NCI-H748 treated with DMSO at 0.1 percent for 48 hours (cell line): ENCODE data around the gene ABR.
"Not testable (repeated sequence)": the region's sequence is repeated elsewhere in the genome, so short reads cannot be mapped to it uniquely, and the experiment has no call there.

Experiments used
- DNase-seq: peaks from one replicate; lab custom pipeline; 2025; lab: John Stamatoyannopoulos, UW

The ABR gene

DNA sequence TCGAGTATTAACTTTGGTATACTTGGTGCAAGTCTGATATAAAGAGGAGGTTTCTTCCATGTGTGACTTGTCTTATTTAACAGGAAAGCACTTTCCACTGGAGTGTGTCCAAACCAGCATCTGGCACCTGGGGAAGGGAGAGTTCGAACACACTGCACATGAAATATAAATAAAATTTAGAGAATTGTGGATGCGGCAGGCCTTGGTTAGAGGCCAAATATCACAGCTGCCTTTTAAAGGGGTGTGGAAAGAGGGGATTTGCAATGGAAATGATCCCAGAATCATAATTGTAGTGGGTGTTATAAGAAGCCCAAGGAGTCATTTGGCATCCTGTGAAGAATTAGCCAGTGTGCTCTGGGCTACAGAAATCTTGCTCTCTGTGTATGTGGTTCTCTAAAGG lies 195.9 kb downstream of the ABR start:
- no peak for DNase-seq

DNA sequence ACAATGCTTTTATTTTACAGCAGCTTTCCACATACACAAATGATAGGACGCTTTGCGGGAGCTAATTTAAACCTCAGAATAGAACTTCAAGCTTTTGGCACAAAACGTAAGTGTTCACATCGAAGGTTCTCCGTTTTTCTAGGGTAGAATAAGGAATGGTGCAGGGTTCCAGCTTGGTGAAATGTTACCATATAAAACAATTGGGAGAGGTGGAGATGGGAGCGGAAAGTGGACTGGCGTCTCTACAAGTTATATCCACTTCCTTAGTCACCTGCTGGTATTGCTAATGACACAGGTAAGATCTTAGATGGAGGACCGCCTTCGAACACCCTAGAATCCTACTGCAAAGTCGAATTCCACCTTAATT lies 198.5 kb downstream of the ABR start:
- no peak for DNase-seq

- DNase-seq, result peak; percentile 93
Measured at GRCh38 chr17:980406-981291, 199.1 kb downstream of the ABR start.

DNA sequence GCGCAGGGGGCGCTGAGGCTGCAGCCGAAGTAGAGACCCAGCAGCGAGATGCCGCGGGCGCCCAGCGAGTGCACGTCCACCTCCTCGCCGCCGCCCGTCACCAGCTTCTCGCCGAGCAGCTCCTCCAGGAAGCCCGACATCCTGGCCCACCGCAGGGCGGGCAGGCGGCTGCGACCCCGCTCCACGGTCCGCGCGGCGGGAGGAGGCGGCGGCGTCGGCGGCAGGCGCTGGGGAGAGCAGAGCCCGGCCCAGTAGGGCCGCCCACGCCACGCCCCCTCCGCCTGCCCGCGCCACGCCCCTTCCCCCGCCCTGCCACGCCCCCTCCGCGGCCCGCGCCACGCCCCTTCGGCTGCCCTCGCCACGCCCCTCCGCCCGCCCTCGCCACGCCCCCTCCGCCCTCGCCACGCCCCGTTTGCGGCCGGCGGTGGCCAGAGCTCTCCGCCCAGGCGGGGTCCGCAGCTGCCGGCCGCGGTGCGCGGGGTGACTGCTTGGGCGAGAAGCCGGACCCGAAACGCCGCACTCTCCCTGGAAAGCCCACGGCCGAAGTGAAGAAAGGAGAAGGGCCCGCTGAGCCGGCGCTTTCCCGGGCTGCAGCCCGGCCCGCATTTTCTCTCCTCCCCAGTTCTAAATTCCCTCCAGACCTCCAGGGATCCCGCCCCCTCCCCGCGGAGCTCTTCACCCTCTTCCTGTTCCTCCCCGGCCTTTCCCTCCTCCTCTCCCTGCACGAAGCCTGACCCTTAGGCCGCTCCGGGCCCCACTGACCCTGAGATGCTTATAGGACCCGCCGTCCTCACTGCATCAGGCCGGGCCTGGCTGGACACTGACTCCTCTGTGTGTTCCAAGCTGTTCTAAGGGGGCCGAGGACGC lies 200.0 kb downstream of the ABR start, which contains the start of gene NXN:
NXN (minus strand) TSS at position 238 of the 867 bp plus-strand sequence.
- peak; percentile 86 for DNase-seq

- no peak for DNase-seq
Measured at GRCh38 chr17:979212-979538, 200.6 kb downstream of the ABR start.

- DNase-seq, result no peak
Measured at GRCh38 chr17:978103-979093, 201.4 kb downstream of the ABR start.

- no peak for DNase-seq
Measured at GRCh38 chr17:977166-977565, 202.6 kb downstream of the ABR start.

GRCh38 chr17:976312-976711 lies 203.5 kb downstream of the ABR start:
- no peak for DNase-seq

GRCh38 chr17:975371-975915 lies 204.3 kb downstream of the ABR start:
- no peak for DNase-seq

DNA sequence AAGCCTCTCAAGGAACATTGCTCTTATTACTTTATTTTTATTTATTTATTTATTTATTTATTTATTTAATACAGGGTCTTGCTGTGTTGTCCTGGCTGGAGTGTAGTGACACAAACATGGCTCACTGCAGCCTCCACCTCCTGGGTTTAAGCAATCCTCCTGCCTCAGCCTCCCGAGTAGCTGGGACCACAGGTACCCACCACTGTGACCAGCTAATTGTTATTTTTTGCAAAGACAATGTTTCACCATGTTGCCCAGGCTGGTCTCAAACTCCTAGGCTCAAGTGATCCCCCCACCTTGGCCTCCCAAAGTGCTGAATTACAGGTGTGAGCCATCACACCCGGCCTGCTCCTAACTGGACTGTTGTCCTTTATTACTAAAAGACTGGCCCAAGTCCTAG lies 205.0 kb downstream of the ABR start:
- not testable (repeated sequence) for DNase-seq

DNA sequence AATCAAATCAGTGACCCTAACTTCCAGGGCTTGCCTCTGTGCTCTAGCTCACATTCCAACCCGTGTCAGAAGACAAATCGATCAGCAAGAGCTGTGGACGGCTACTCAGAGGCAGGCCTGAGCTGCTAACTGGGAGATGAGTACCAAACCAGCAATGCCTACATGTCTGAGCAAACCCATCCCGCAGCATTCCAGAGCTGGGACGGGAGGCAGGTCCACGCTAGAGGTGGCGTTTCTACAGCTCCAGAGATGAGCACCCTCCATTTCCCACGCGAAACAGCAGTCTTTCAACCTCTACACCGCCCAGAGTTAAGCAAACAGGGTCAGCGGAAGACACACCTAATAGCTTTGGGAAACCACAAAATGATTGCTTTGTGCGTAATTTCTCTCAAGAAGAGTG lies 206.7 kb downstream of the ABR start:
- no peak for DNase-seq

GRCh38 chr17:971861-972260 lies 207.9 kb downstream of the ABR start:
- DNase-seq, result not testable (repeated sequence)

DNA sequence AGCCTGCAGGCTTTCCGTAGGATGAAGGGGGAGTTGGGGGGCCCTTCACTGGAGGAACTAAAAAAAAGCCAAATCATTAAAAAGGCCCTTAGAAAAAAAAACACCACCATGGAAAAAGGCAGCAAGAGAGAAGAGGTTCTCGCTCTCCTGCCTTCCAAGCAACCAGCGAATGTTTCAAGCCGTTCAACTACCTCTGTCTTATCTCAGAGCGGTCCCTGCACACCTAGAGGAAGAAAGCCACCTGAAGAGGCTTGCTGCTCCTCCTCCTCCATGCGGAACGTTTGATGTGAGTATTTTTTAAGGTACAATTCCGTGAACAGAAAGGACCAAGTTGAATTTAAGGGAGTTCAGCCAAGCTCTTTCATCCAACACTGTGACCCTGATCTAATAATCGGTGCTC lies 209.4 kb downstream of the ABR start:
- no peak for DNase-seq

- peak; percentile 58 for DNase-seq
Measured at GRCh38 chr17:969811-970355, 209.9 kb downstream of the ABR start.

DNA sequence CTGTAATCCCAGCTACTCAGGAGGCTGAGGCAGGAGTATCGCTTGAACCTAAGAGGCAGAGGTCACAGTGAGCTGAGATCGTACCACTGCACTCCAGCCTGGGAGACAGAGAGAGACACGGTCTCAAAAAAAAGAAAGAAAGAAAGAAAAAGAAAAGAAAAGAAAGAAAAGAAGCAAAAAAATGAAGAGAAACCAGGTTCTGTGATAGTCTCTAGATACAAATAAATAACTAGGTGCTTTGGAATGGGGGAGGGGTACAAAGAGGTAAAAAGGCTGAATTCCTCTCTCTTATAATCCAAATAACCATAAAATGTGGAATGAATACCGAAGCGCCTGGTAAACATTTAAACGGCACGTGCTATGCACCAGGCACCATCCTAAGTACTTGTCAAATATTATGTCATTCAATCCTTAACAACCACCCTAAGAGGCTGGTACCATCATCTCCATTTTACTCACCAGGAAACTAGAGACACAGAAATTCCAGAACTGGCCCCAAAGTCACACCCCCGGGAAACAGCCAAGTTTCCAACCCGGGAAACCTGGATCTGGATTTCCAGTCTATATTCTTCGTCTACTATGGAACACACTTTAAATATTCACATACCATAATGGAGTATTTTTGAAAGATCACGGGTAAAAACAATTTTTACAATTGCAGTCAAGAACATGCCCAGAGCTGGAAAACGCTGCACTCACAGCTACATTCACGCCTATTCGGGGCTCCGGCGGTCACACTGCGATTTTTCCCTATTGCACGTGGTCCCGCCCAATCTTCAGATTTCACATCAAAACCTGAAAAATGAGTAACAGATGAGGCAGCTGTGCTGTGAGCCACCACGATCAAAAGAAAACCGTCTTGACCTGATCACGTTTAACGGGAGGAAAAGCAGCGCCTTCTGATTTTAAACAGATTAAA lies 210.7 kb downstream of the ABR start:
- peak; percentile 66 for DNase-seq

- DNase-seq, result no peak
Measured at GRCh38 chr17:967122-967521, 212.7 kb downstream of the ABR start.

GRCh38 chr17:965311-965989 lies 214.3 kb downstream of the ABR start:
- DNase-seq, result no peak

DNA sequence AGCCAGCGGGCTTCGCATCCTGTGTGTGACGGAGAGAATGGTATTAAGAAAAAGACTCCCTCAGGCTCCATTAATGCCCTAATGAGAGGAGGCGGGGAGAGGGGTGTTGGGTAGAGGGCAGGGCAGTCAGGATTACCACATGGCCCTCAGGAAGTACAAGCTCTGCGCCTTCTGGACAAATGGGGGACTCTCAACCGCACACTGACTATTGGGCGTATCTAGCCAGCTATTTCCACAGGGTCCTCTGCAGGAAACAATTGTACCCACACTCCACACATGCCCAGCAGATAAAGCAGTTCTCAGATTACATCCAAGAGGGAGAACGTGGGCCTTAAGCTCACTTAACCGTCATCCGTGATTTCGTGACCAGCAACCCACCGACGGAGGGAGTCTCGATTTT lies 214.9 kb downstream of the ABR start:
- DNase-seq, result no peak

GRCh38 chr17:962670-963069 lies 217.1 kb downstream of the ABR start:
- no peak for DNase-seq

DNA sequence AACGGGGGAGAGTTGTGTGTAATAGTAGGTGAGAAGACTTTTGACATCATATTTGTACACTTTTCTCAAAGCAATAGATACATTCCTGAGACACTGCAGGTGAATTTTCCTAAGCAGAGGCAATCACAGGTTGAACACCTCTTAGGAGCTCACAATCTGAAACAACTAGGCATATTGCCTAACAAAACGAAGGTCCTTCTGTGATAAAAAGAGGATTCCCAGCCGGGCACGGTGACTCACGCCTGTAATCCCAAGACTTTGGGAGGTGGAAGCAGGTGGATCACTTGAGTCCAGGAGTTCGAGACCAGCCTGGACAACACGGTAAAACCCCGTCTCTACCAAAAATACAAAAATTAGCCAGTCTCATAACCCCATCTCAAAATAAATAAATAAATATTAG lies 217.6 kb downstream of the ABR start:
- DNase-seq, result no peak
